Left ventricle myocardium inferior (tissue), 1 donor: ENCODE measurements around the gene INO80D. TPM values are rescaled to one million over a fixed set of nuclear protein-coding genes. Genes with fewer than 3 reads are reported as not detected.

Experiments
- DNase-seq: peaks from one replicate; pipeline ENCODE4 v3.0.0-alpha.2; 2020
- H3K27ac ChIP-seq: fragments of 200-600 bp; replicated peaks from 2 replicates; pipeline ENCODE4 v1.8.0; 2021
- H3K27me3 ChIP-seq: fragments of 200-600 bp; 2 replicates; pipeline ENCODE4 v1.8.0; 2021; ENCODE audit warnings: low read depth
- H3K36me3 ChIP-seq: fragments of 200-600 bp; 2 replicates; pipeline ENCODE4 v1.8.0; 2021
- H3K4me1 ChIP-seq: fragments of 200-600 bp; 2 replicates; pipeline ENCODE4 v1.8.0; 2021
- H3K4me3 ChIP-seq: fragments of 200-600 bp; 2 replicates; pipeline ENCODE4 v1.8.0; 2021; ENCODE audit warnings: mild to moderate bottlenecking, moderate library complexity
- H3K9me3 ChIP-seq: fragments of 200-600 bp; replicated peaks from 2 replicates; pipeline ENCODE4 v1.8.0; 2021
- intact Hi-C: fragments of 100-400 bp; cut with micrococcal nuclease; formaldehyde crosslinking; loops from one replicate; pipeline ENCODE4 v1.11.0; 2022
- total RNA-seq: library from RNA; stranded (reverse); fragmentation: NEBNext Ultra II Directional; extraction: Animal tissue kit (Norgen Biotek cat#: 25700); gene quantifications from one replicate; pipeline ENCODE4 v1.2.1, GENCODE V29; 2021
- TF ChIP-seq, protein P1 (sequence below): fragments of 200-600 bp; IDR thresholded peaks from 2 replicates; pipeline ENCODE4 v1.8.0; 2021; ENCODE audit warnings: antibody characterized with exemption, mild to moderate bottlenecking, borderline replicate concordance
- donor health status: DM: no; HTN: yes; CAD: no; lungs with severe emphysema.

Gene INO80D
- total RNA-seq, 1 donor from 2014 or later = 12.8 TPM

DNA sequence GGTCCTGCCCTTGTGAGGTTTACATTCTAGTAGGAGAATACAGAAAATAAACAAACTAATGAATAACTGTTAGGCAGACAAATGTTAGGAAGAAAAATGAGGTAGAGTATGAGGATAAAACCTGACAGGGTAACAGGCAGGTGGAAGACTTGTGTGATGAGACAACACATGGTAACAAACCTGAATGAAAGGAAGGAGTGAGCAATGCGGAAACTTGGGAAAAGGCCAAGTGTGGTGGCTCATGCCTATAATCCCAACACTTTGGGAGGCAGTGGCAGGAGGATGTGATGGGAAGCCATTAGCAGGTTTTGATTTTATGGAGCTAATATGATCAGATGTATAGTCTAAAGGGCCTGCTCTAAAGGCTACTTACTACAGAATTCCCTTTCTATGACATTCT lies 74.2 kb downstream of the INO80D start:
- Histone ChIP-seq H3K27ac (no peak overlapping the region), H3K36me3 (peaks cover 68% of the 10 kb centered on the region), H3K4me1 (peaks cover 14% of the 10 kb centered on the region), H3K4me3 (no peak overlapping the region), H3K27me3 (no peaks in the 10 kb centered on the region), H3K9me3 (no peaks in the 10 kb centered on the region)
- intact Hi-C loops = no loop called here
- TF ChIP-seq, protein P1, sequence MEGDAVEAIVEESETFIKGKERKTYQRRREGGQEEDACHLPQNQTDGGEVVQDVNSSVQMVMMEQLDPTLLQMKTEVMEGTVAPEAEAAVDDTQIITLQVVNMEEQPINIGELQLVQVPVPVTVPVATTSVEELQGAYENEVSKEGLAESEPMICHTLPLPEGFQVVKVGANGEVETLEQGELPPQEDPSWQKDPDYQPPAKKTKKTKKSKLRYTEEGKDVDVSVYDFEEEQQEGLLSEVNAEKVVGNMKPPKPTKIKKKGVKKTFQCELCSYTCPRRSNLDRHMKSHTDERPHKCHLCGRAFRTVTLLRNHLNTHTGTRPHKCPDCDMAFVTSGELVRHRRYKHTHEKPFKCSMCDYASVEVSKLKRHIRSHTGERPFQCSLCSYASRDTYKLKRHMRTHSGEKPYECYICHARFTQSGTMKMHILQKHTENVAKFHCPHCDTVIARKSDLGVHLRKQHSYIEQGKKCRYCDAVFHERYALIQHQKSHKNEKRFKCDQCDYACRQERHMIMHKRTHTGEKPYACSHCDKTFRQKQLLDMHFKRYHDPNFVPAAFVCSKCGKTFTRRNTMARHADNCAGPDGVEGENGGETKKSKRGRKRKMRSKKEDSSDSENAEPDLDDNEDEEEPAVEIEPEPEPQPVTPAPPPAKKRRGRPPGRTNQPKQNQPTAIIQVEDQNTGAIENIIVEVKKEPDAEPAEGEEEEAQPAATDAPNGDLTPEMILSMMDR = no peak
- no peak for DNase-seq

DNA sequence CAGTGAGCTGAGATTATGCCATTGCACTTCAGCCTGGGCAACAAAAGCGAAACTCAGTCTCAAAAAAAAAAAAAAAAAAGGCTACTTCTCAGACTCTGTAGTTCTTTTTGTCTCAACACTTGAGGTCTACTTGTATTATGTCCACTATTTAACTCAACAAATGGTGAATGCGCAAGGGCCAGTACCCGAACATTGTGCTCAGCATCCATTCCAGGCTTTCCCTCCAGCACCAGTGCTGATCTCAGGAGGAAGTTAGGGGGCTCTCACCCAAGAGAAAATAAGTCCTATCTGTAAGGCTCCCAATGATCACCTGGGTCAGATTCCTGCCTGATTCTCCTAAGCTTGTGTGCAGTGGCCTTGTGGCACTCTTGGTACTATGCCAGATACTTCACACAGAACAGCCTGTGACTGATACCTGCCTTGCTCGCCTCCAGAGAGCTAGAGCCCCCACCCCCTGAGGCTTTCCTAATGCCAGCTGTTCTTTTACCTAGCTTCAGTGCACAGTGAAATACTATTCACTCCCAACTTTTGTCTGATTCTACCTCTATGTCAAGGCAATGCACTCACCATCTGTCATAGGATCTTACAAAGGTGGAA lies 74.9 kb downstream of the INO80D start:
- H3K36me3 ChIP-seq = peaks cover 68% of the 10 kb centered on the region
- DNase-seq = no peak
- no peaks in the 10 kb centered on the region for H3K27me3 ChIP-seq
- no peak overlapping the region for H3K4me3 ChIP-seq
- H3K9me3 ChIP-seq = no peaks in the 10 kb centered on the region
- no peak overlapping the region for H3K27ac ChIP-seq
- TF ChIP-seq, protein P1 = no peak
- peaks cover 14% of the 10 kb centered on the region for H3K4me1 ChIP-seq
- intact Hi-C loops = no loop called here

DNA sequence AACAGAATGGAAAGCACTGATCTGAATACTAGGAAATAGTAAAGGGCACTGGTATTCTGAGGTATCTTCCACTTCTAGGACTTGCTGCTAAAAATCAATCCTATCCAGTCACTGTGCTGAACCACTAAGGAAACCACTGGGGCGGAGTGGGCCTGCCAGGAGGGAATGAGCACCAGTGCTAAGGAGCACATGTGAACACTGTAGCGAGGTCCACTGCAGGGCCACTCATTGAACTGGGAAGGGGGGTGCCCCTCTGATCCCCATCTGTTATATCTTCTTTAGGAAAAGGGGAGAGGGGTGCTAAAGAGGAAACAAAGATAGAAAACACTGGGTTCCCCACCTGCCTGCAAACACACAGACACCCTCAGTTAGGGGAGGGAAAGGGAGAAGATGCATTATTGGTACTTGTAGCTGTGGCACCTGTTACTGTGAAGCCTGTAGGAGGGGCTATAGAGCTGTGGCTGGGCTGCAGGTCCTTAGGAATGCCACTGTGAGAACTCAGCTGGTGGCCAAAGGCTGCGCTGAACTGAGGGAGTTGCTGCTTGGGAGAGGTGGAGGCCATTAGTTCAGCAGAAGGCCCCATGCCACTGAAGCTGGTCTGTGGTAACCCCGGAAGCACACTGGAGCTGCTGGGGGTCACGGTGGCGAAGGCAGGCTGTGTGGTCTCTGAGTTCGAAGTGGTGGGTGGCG lies 81.8 kb downstream of the INO80D start:
- TF ChIP-seq, protein P1 = peak; percentile 29
- peaks cover 74% of the 10 kb centered on the region for H3K36me3 ChIP-seq
- H3K9me3 ChIP-seq = no peaks in the 10 kb centered on the region
- intact Hi-C loops = no loop called here
- no peaks in the 10 kb centered on the region for H3K27me3 ChIP-seq
- no peak for DNase-seq
- H3K4me3 ChIP-seq = no peak overlapping the region
- H3K4me1 ChIP-seq = peaks cover 5% of the 10 kb centered on the region
- H3K27ac ChIP-seq = no peak overlapping the region

DNA sequence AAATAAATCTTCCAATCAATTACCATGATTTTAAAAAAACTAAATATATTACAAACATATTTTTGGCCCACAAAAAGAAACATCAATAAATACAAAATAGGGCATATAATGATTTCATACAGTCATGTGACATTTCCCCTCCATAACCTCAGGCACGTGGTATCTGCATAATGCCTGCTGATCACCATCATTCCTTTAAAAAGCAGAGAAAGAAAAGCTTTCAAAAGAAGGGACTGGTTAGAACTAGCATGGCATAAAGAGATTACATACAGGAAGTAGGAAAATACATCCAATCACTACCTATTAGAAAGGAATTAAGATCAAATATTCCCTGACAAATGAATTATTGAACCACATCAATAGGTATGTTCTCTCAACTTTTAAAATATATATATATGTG lies 83.5 kb downstream of the INO80D start:
- TF ChIP-seq, protein P1 = no peak
- Histone ChIP-seq H3K36me3 (peaks cover 66% of the 10 kb centered on the region), H3K27me3 (no peaks in the 10 kb centered on the region), H3K4me1 (peaks cover 5% of the 10 kb centered on the region), H3K27ac (no peak overlapping the region), H3K4me3 (no peak overlapping the region), H3K9me3 (no peaks in the 10 kb centered on the region)
- DNase-seq = no peak
- intact Hi-C loops = no loop called here

DNA sequence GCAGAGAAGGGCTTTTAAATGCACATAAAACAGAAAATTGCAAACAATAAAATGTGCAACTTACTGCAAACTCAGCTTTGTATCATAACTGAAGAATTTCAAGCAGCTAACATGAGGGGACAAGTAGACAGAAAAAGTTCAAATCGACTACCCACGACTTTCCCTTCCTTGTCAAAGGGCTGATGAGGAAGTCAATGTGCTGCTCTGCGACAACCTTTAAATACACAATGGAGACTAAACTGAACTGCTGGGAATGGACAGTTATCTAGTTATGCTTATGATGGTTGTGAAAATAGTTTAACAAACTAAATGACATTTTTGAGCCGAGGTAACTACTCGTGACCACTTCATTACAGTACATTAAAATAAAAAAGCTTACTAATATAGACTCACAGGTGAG lies 84.1 kb downstream of the INO80D start:
- H3K36me3 ChIP-seq = peaks cover 61% of the 10 kb centered on the region
- H3K4me1 ChIP-seq = peaks cover 1% of the 10 kb centered on the region
- intact Hi-C loops = no loop called here
- no peak overlapping the region for H3K27ac ChIP-seq
- TF ChIP-seq, protein P1 = no peak
- DNase-seq = no peak
- H3K4me3 ChIP-seq = no peak overlapping the region
- H3K27me3 ChIP-seq = no peaks in the 10 kb centered on the region
- H3K9me3 ChIP-seq = no peaks in the 10 kb centered on the region
